ENCODE data around the gene TIGD3.

- TF ChIP-seq CTCF (IDR thresholded peaks at IDR 0.05; ENCODE audit: low read depth, low read length), result no peak
- no peak for TF ChIP-seq MAX (IDR thresholded peaks at IDR 0.05; ENCODE audit: low read depth, low read length)
- no peak for TF ChIP-seq POLR2A (IDR thresholded peaks at IDR 0.05; ENCODE audit: extremely low read depth, insufficient read length)
These were observed 7.9 kb downstream of the TIGD3 start for GRCh38 chr11:65362320-65362931.
